ENCODE data around the gene TRIM66.
A peak's percentile ranks its signal among the peaks of the same experiment; 100 is the strongest.

Gene TRIM66

DNA sequence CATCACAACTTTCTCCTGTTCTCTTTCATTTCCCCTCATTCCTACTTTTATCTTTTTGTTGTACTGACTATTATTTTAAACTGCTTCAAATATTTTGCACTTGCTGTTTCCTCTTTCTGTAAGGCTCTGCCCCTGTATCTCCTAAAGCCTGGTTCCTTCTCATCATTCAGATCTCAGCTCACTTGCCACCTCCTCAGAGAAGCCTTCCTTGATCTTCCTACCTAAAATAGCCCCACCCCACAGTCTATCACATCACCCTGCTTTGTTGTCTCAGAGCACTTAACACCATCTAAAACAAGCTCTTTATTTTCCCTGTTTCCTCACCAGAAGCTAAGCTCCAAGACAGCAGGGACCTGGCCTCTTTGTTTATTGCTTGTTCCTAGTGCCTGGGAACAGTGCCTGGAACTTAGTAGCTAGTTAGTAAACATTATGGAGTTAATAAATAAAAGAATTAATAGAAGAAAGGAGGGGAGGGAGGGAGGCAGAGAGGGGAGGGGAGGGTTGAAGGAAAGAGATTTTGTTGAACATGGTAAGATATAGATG, 85.9 kb downstream of the TRIM66 start:
- Histone ChIP-seq H3K79me1 (ENCODE audit: low read length) (no peaks in the 10 kb centered on the region), H4K91ac (ENCODE audit: low read depth, low read length) (no peak overlapping the region), H3K18ac (ENCODE audit: low read length) (no peak overlapping the region), H3K23ac (ENCODE audit: low read length) (peak overlapping the region; percentile 5), H3K4me1 (ENCODE audit: control insufficient read depth in 1 of 2, insufficient read depth in 2 of 2, low read length in 2 of 2) (peaks cover 5 to 9% of the 10 kb centered on the region in 2 experiments), H4K12ac (ENCODE audit: low read depth, low read length) (no peak overlapping the region), H2BK12ac (ENCODE audit: low read length) (no peak overlapping the region), H3K36me3 (ENCODE audit: control insufficient read depth in 1 of 2, insufficient read depth in 2 of 2, low read length in 2 of 2) (no peaks in the 10 kb centered on the region), H2BK5ac (ENCODE audit: low read depth, low read length, poor library complexity) (no peak overlapping the region), H3K4ac (ENCODE audit: low read depth, low read length) (no peak overlapping the region), H2AFZ (ENCODE audit: insufficient read depth, low read length, poor library complexity) (no peak overlapping the region), H3K9me3 (ENCODE audit: insufficient read depth, low read depth, low read length) (no peaks in the 10 kb centered on the region), H3K9ac (ENCODE audit: low read length) (no peak overlapping the region), H3K27ac (ENCODE audit: low read depth, low read length) (no peak overlapping the region), H2BK120ac (ENCODE audit: insufficient read depth, low read length, poor library complexity) (no peak overlapping the region), H3K4me2 (ENCODE audit: low read length) (no peak overlapping the region), H2AK5ac (ENCODE audit: low read length) (no peak overlapping the region), H3K79me2 (ENCODE audit: control insufficient read depth, insufficient read depth, low read length, poor library complexity) (no peaks in the 10 kb centered on the region), H3K4me3 (ENCODE audit: low read depth, low read length) (no peak overlapping the region), H3K27me3 (ENCODE audit: insufficient read depth, low read length) (peaks cover 16% of the 10 kb centered on the region), H3K14ac (ENCODE audit: low read length) (no peak overlapping the region), H4K8ac (ENCODE audit: low read depth, low read length) (no peak overlapping the region)
- DNase-seq, result no peak

DNA sequence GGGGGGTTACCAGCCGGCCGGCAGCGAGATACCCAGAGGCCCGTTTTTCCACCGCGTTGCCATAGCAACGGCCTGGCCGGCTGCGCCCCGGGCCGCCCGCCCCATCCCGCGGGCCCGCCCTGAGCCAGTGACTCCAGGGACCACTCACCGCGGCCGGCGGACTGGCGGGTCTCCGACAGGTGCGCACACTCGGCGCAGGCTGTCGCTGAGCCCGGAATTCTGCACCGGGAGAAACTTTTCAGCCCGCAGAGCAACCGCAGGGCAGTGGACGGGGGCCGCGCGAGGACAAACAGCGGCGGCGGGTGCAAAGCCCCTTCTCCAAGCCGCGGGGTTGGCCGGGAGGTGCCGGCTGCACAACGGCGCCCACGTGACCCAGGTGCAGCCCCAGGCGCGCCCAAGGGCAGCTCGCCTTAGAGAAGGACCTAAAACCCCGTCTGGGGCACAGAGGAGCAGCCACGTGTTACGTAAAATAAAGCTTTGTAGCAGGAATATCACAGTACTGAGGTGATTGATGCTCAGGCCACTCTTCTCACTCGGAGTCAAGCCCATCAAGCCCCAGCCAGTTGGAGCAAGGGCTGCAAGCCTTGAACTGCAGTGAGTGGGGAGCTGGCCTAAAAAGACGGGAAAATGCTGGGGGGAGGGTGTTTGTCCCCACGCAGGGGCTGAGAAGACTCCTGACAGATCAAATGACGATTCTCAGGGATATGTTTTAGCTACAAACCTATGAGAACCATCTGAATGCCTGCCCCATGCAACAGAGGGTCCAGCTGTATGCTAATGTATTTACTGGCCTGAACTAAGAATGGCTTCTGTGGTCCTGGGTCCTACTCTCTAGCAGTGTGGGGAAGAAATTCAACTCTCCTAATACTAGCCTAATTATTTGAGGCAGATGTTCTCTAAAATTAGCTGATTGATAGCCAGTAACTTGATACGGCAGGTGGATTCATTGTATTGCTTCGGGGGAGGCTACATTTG, 88.2 kb downstream of the TRIM66 start, which contains the start of gene STK33:
Gene STK33 (minus strand): TSS at position 294 of the 975 bp plus-strand sequence. CDS start 119,323 bp downstream, outside the sequence.
- Histone ChIP-seq H3K9me3 (ENCODE audit: insufficient read depth, low read depth, low read length) (no peaks in the 10 kb centered on the region), H3K4me2 (ENCODE audit: low read length) (peak within 1 kb of the TSS; percentile 79), H4K12ac (ENCODE audit: low read depth, low read length) (no peak within 1 kb of the TSS), H4K91ac (ENCODE audit: low read depth, low read length) (no peak within 1 kb of the TSS), H3K4me1 (ENCODE audit: control insufficient read depth in 1 of 2, insufficient read depth in 2 of 2, low read length in 2 of 2) (peaks cover 5 to 9% of the 10 kb centered on the region in 2 experiments), H3K9ac (ENCODE audit: low read length) (no peak within 1 kb of the TSS), H2BK120ac (ENCODE audit: insufficient read depth, low read length, poor library complexity) (no peak within 1 kb of the TSS), H3K18ac (ENCODE audit: low read length) (no peak within 1 kb of the TSS), H3K27me3 (ENCODE audit: insufficient read depth, low read length) (peaks cover 16% of the 10 kb centered on the region), H3K79me2 (ENCODE audit: control insufficient read depth, insufficient read depth, low read length, poor library complexity) (no peaks in the 10 kb centered on the region), H3K36me3 (ENCODE audit: control insufficient read depth in 1 of 2, insufficient read depth in 2 of 2, low read length in 2 of 2) (no peaks in the 10 kb centered on the region), H2BK12ac (ENCODE audit: low read length) (no peak within 1 kb of the TSS), H3K4me3 (ENCODE audit: low read depth, low read length) (peak within 1 kb of the TSS; percentile 66), H3K27ac (ENCODE audit: low read depth, low read length) (no peak within 1 kb of the TSS), H2AK5ac (ENCODE audit: low read length) (no peak within 1 kb of the TSS), H3K23ac (ENCODE audit: low read length) (no peak within 1 kb of the TSS), H4K8ac (ENCODE audit: low read depth, low read length) (no peak within 1 kb of the TSS), H2BK5ac (ENCODE audit: low read depth, low read length, poor library complexity) (no peak within 1 kb of the TSS), H3K79me1 (ENCODE audit: low read length) (no peaks in the 10 kb centered on the region), H3K14ac (ENCODE audit: low read length) (no peak within 1 kb of the TSS), H2AFZ (ENCODE audit: insufficient read depth, low read length, poor library complexity) (no peak within 1 kb of the TSS), H3K4ac (ENCODE audit: low read depth, low read length) (no peak within 1 kb of the TSS)
- WGBS (ENCODE audit: extremely low coverage, insufficient coverage, insufficient read length), result no CpG with 5 or more reads among the region's 55 CpGs
- DNase-seq, result peak; percentile 13 to 41

DNA sequence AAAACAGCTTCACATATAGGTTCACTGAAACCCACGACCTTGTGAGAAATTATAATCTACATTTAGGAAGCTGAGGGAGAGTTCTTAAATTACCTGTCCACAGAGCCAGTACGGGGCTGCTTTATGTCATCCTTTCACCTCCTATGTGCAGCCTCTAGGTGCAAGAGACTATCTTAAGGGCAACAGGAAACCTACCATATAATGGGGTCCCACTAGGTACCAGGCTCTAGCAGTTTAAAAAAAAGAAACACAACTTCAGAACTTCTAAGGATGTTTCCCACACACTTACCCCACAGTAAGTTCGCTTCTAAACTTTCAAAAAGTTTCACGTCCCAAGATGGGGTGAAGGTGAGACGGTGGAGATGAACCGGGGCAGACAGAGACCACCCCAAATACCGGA, 89.0 kb downstream of the TRIM66 start:
- no peaks in the 10 kb centered on the region for H3K79me1 ChIP-seq (ENCODE audit: low read length)
- H3K23ac ChIP-seq (ENCODE audit: low read length), result no peak overlapping the region
- no peak overlapping the region for H4K8ac ChIP-seq (ENCODE audit: low read depth, low read length)
- no peak for DNase-seq
- no peak overlapping the region for H2AFZ ChIP-seq (ENCODE audit: insufficient read depth, low read length, poor library complexity)
- no peak overlapping the region for H2BK120ac ChIP-seq (ENCODE audit: insufficient read depth, low read length, poor library complexity)
- H3K9me3 ChIP-seq (ENCODE audit: insufficient read depth, low read depth, low read length), result no peaks in the 10 kb centered on the region
- no peak overlapping the region for H3K18ac ChIP-seq (ENCODE audit: low read length)
- H2BK12ac ChIP-seq (ENCODE audit: low read length), result no peak overlapping the region
- H3K27ac ChIP-seq (ENCODE audit: low read depth, low read length), result no peak overlapping the region
- H3K4me2 ChIP-seq (ENCODE audit: low read length), result peak overlapping the region; percentile 79
- H4K12ac ChIP-seq (ENCODE audit: low read depth, low read length), result no peak overlapping the region
- no peak overlapping the region for H2BK5ac ChIP-seq (ENCODE audit: low read depth, low read length, poor library complexity)
- no CpG with 5 or more reads among the region's 7 CpGs for WGBS (ENCODE audit: extremely low coverage, insufficient coverage, insufficient read length)
- H3K27me3 ChIP-seq (ENCODE audit: insufficient read depth, low read length), result peaks cover 16% of the 10 kb centered on the region
- no peak overlapping the region for H3K4ac ChIP-seq (ENCODE audit: low read depth, low read length)
- H2AK5ac ChIP-seq (ENCODE audit: low read length), result no peak overlapping the region
- no peaks in the 10 kb centered on the region for H3K79me2 ChIP-seq (ENCODE audit: control insufficient read depth, insufficient read depth, low read length, poor library complexity)
- peak overlapping the region; percentile 66 for H3K4me3 ChIP-seq (ENCODE audit: low read depth, low read length)
- H4K91ac ChIP-seq (ENCODE audit: low read depth, low read length), result no peak overlapping the region
- no peak overlapping the region for H3K14ac ChIP-seq (ENCODE audit: low read length)
- H3K36me3 ChIP-seq (ENCODE audit: control insufficient read depth in 1 of 2, insufficient read depth in 2 of 2, low read length in 2 of 2), result no peaks in the 10 kb centered on the region
- no peak overlapping the region for H3K9ac ChIP-seq (ENCODE audit: low read length)
- H3K4me1 ChIP-seq (ENCODE audit: control insufficient read depth in 1 of 2, insufficient read depth in 2 of 2, low read length in 2 of 2), result peaks cover 5 to 9% of the 10 kb centered on the region in 2 experiments

DNA sequence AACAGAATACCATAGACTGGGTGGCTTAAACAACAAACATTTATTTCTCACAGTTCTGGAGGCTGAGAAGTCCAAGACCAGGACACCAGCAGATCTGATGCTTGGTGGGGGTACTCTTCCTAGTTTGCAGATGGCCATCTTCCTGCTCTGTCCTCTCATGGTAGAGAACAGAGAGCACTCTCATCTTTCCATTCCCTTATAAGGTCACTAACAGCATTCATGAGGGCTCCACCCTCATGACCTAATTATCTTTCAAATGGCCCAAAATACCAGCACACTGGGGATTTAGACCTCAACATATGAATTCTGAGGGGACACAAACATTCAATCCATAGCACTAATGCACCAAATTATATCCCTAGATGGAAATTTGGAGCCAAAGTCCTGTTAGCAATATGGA, 94.5 kb downstream of the TRIM66 start:
- Histone ChIP-seq H3K4me1 (ENCODE audit: control insufficient read depth in 1 of 2, insufficient read depth in 2 of 2, low read length in 2 of 2) (no peaks in the 10 kb centered on the region), H3K27ac (ENCODE audit: low read depth, low read length) (no peak overlapping the region), H3K4me3 (ENCODE audit: low read depth, low read length) (no peak overlapping the region), H3K14ac (ENCODE audit: low read length) (no peak overlapping the region), H3K9ac (ENCODE audit: low read length) (no peak overlapping the region), H3K79me2 (ENCODE audit: control insufficient read depth, insufficient read depth, low read length, poor library complexity) (no peaks in the 10 kb centered on the region), H2BK120ac (ENCODE audit: insufficient read depth, low read length, poor library complexity) (no peak overlapping the region), H3K4me2 (ENCODE audit: low read length) (no peak overlapping the region), H2AFZ (ENCODE audit: insufficient read depth, low read length, poor library complexity) (no peak overlapping the region), H3K36me3 (ENCODE audit: control insufficient read depth in 1 of 2, insufficient read depth in 2 of 2, low read length in 2 of 2) (no peaks in the 10 kb centered on the region), H3K4ac (ENCODE audit: low read depth, low read length) (no peak overlapping the region), H2AK5ac (ENCODE audit: low read length) (no peak overlapping the region), H4K12ac (ENCODE audit: low read depth, low read length) (no peak overlapping the region), H3K27me3 (ENCODE audit: insufficient read depth, low read length) (no peaks in the 10 kb centered on the region), H3K23ac (ENCODE audit: low read length) (no peak overlapping the region), H3K9me3 (ENCODE audit: insufficient read depth, low read depth, low read length) (no peaks in the 10 kb centered on the region), H3K18ac (ENCODE audit: low read length) (no peak overlapping the region), H2BK5ac (ENCODE audit: low read depth, low read length, poor library complexity) (no peak overlapping the region), H2BK12ac (ENCODE audit: low read length) (no peak overlapping the region), H3K79me1 (ENCODE audit: low read length) (no peaks in the 10 kb centered on the region), H4K8ac (ENCODE audit: low read depth, low read length) (no peak overlapping the region), H4K91ac (ENCODE audit: low read depth, low read length) (no peak overlapping the region)
- no peak for DNase-seq

Data from trophoblast cell (in vitro differentiated cells and primary cell).